ENCODE measurements around the gene HOXC12. TPM values are rescaled to one million over a fixed set of nuclear protein-coding genes. Genes with fewer than 3 reads are reported as not detected.

HOXC12 gene
- total RNA-seq, 1 donor from 2014 or later, result not detected

GRCh38 chr12:53935383-53936341, 19.0 kb upstream of the HOXC12 start:
- Histone ChIP-seq H3K27me3 (ENCODE audit: control insufficient read depth, insufficient read depth, low read length) (peaks cover 69% of the 10 kb centered on the region), H3K36me3 (ENCODE audit: control insufficient read depth, insufficient read depth, low read length) (no peaks in the 10 kb centered on the region), H3K4me3 (ENCODE audit: low read depth, low read length) (no peak overlapping the region)
- FAIRE-seq, result no peak
- DNase-seq (ENCODE audit: low read depth), result no peak
- no peak for TF ChIP-seq CTCF (IDR thresholded peaks at IDR 0.05; ENCODE audit: insufficient read depth, low read length, severe bottlenecking)

GRCh38 chr12:53937099-53937498, 17.6 kb upstream of the HOXC12 start:
- H3K27me3 ChIP-seq (ENCODE audit: control insufficient read depth, insufficient read depth, low read length), result peaks cover 70% of the 10 kb centered on the region
- no peak for TF ChIP-seq CTCF (IDR thresholded peaks at IDR 0.05; ENCODE audit: insufficient read depth, low read length, severe bottlenecking)

GRCh38 chr12:53937596-53938325, 16.9 kb upstream of the HOXC12 start:
- Histone ChIP-seq H3K4me3 (ENCODE audit: low read depth, low read length) (no peak overlapping the region), H3K27me3 (ENCODE audit: control insufficient read depth, insufficient read depth, low read length) (peaks cover 72% of the 10 kb centered on the region), H3K36me3 (ENCODE audit: control insufficient read depth, insufficient read depth, low read length) (no peaks in the 10 kb centered on the region)
- no peak for DNase-seq (ENCODE audit: low read depth)
- no peak for FAIRE-seq
- no peak for TF ChIP-seq CTCF (IDR thresholded peaks at IDR 0.05; ENCODE audit: insufficient read depth, low read length, severe bottlenecking)

More at GRCh38 chr12:53937099-53937498, 17.6 kb upstream of the HOXC12 start:
- FAIRE-seq, result no peak
- H3K36me3 ChIP-seq (ENCODE audit: control insufficient read depth, insufficient read depth, low read length), result no peaks in the 10 kb centered on the region
- H3K4me3 ChIP-seq (ENCODE audit: low read depth, low read length), result no peak overlapping the region
- no peak for DNase-seq (ENCODE audit: low read depth)

GRCh38 chr12:53938326-53939140, 16.2 kb upstream of the HOXC12 start, which contains the start of gene HOXC13:
Gene HOXC13, plus strand, starts transcription at chr12:53938831. Its CDS starts 76 bp downstream, at chr12:53938907.
- Histone ChIP-seq H3K36me3 (ENCODE audit: control insufficient read depth, insufficient read depth, low read length) (no peaks in the 10 kb centered on the region), H3K27me3 (ENCODE audit: control insufficient read depth, insufficient read depth, low read length) (peaks cover 70% of the 10 kb centered on the region), H3K4me3 (ENCODE audit: low read depth, low read length) (no peak within 1 kb of the TSS)
- DNase-seq (ENCODE audit: low read depth) (peak; percentile 7), FAIRE-seq (no peak)
- no peak for TF ChIP-seq CTCF (IDR thresholded peaks at IDR 0.05; ENCODE audit: insufficient read depth, low read length, severe bottlenecking)

Data from bronchial epithelial cell (primary cell).